Measurements from ENCODE around the gene BHLHE40.
"Not testable (repeated sequence)": the region's sequence is repeated elsewhere in the genome, so short reads cannot be mapped to it uniquely, and the experiment has no call there.

DNA sequence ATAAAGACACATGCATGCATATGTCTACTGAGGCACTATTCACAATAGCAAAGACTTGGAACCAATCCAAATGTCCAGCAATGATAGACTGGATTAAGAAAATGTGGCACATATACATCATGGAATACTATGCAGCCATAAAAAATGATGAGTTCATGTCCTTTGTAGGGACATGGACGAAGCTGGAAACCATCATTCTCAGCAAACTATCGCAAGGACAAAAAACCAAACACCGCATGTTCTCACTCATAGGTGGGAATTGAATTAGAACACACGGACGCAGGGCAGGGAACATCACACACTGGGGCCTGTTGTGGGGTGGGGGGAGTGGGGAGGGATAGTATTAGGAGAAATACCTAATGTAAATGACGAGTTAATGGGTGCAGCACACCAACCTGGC, 7.8 kb upstream of the BHLHE40 start:
- not testable (repeated sequence) for TF ChIP-seq EZH2 (IDR thresholded peaks at IDR 0.05; ENCODE audit: low read length, missing control alignments)
- TF ChIP-seq, protein P1, sequence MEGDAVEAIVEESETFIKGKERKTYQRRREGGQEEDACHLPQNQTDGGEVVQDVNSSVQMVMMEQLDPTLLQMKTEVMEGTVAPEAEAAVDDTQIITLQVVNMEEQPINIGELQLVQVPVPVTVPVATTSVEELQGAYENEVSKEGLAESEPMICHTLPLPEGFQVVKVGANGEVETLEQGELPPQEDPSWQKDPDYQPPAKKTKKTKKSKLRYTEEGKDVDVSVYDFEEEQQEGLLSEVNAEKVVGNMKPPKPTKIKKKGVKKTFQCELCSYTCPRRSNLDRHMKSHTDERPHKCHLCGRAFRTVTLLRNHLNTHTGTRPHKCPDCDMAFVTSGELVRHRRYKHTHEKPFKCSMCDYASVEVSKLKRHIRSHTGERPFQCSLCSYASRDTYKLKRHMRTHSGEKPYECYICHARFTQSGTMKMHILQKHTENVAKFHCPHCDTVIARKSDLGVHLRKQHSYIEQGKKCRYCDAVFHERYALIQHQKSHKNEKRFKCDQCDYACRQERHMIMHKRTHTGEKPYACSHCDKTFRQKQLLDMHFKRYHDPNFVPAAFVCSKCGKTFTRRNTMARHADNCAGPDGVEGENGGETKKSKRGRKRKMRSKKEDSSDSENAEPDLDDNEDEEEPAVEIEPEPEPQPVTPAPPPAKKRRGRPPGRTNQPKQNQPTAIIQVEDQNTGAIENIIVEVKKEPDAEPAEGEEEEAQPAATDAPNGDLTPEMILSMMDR (conservative IDR thresholded peaks at IDR 0.05 in 1 of 2, IDR thresholded peaks at IDR 0.05 in 1 of 2; ENCODE audit: low read depth in 1 of 2, low read length in 2 of 2) = not testable (repeated sequence)

All from fibroblast of lung (primary cell).